PC-3 (cell line): Measurements from ENCODE around the gene SKA3.

Experiments
- EZH2 ChIP-seq: fragments of 300-600 bp; sonication (generic); IDR thresholded peaks from one replicate; pipeline ENCODE4 v1.6.1; 2017; ENCODE audit warnings: antibody characterized with exemption, mild to moderate bottlenecking, low read length; ENCODE audit not compliant: unreplicated experiment
- TF ChIP-seq, protein P1 (sequence below): fragments of 300-600 bp; sonication (generic); conservative IDR thresholded peaks from 2 replicates; pipeline ENCODE4 v1.5.1; 2017; ENCODE audit warnings: antibody characterized with exemption, low read depth, mild to moderate bottlenecking, low read length

DNA sequence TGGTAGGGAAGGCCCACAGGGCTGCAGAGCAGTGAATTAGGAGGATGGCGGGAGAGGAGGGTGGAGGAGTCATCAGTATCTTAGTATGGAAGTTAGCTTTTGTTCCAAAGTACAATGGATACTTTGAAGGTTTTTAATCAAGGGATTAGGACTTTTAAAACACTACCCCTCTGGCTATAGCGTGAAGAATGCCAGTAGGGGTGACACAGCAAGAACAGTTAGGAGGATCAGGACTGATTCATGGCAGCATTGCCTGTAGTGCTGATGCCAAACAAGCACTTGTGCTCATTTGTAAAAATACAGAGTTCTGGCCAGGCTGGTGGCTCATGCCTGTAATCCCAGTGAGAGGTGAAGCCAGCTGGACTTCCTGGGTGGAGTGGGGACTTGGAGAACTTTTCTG is 46.2 kb downstream of the SKA3 start:
- TF ChIP-seq, protein P1, sequence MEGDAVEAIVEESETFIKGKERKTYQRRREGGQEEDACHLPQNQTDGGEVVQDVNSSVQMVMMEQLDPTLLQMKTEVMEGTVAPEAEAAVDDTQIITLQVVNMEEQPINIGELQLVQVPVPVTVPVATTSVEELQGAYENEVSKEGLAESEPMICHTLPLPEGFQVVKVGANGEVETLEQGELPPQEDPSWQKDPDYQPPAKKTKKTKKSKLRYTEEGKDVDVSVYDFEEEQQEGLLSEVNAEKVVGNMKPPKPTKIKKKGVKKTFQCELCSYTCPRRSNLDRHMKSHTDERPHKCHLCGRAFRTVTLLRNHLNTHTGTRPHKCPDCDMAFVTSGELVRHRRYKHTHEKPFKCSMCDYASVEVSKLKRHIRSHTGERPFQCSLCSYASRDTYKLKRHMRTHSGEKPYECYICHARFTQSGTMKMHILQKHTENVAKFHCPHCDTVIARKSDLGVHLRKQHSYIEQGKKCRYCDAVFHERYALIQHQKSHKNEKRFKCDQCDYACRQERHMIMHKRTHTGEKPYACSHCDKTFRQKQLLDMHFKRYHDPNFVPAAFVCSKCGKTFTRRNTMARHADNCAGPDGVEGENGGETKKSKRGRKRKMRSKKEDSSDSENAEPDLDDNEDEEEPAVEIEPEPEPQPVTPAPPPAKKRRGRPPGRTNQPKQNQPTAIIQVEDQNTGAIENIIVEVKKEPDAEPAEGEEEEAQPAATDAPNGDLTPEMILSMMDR: no peak
- TF ChIP-seq EZH2: no peak
